ENCODE measurements around the gene SAP30L. TPM values are rescaled to one million over a fixed set of nuclear protein-coding genes. Genes with fewer than 3 reads are reported as not detected.

Gene SAP30L
- total and polyA plus RNA-seq, 10 donors: 17.4 to 43.5 (median 34.0) TPM

GRCh38 chr5:154474396-154475334, 28.9 kb downstream of the SAP30L start:
- H3K9me3 ChIP-seq: no peaks in the 10 kb centered on the region
- H3K4me1 ChIP-seq: peaks cover 35 to 77% (median 70%) of the 10 kb centered on the region in 6 donors
- H3K27me3 ChIP-seq (replicated peaks in 1 of 7): peaks cover 28 to 100% (median 100%) of the 10 kb centered on the region in 7 donors
- no peak overlapping the region for H3K27ac ChIP-seq
- DNase-seq: no peak
- 6 to 12% (median 8%) methylated on average over 17 of the region's 17 CpGs for WGBS, 5 donors
- intact Hi-C loops (cut with DNase I; ENCODE audit: low total_unique reads): no loop called here
- H3K4me3 ChIP-seq: peak overlapping the region in 1 of 8 donors; percentile 30
- TF ChIP-seq CTCF (IDR thresholded peaks at IDR 0.05 in 8 of 11, conservative IDR thresholded peaks at IDR 0.05 in 3 of 11): no peak
- TF ChIP-seq POLR2AphosphoS5 (IDR thresholded peaks at IDR 0.05): no peak
- TF ChIP-seq POLR2A (IDR thresholded peaks at IDR 0.05): no peak
- H3K36me3 ChIP-seq: no peaks in the 10 kb centered on the region

GRCh38 chr5:154475591-154476353, 30.0 kb downstream of the SAP30L start:
- intact Hi-C loops (cut with DNase I; ENCODE audit: low total_unique reads): no loop called here
- no peak for DNase-seq
- TF ChIP-seq CTCF (IDR thresholded peaks at IDR 0.05 in 8 of 11, conservative IDR thresholded peaks at IDR 0.05 in 3 of 11) (no peak), POLR2AphosphoS5 (IDR thresholded peaks at IDR 0.05) (peak in 1 of 3 donors; percentile 18)
- H3K4me1 ChIP-seq: peaks cover 35 to 85% (median 73%) of the 10 kb centered on the region in 6 donors
- peak overlapping the region in 2 of 8 donors; percentile 2 to 57 for H3K4me3 ChIP-seq
- peaks cover 32 to 100% (median 100%) of the 10 kb centered on the region in 7 donors for H3K27me3 ChIP-seq (replicated peaks in 1 of 7)
- H3K36me3 ChIP-seq: no peaks in the 10 kb centered on the region
- no peaks in the 10 kb centered on the region for H3K9me3 ChIP-seq
- WGBS, 5 donors: 6 to 12% (median 6%) methylated on average over 45 to 46 of the region's 46 CpGs
- no peak overlapping the region for H3K27ac ChIP-seq

GRCh38 chr5:154476354-154477205, 30.8 kb downstream of the SAP30L start:
- Histone ChIP-seq H3K4me1 (peaks cover 35 to 80% (median 72%) of the 10 kb centered on the region in 6 donors), H3K4me3 (peak overlapping the region in 1 of 8 donors; percentile 57), H3K27me3 (replicated peaks in 1 of 7) (peaks cover 32 to 100% (median 100%) of the 10 kb centered on the region in 7 donors), H3K9me3 (no peaks in the 10 kb centered on the region), H3K27ac (no peak overlapping the region), H3K36me3 (no peaks in the 10 kb centered on the region)
- no peak for DNase-seq
- 5 to 9% (median 6%) methylated on average over 25 to 38 of the region's 38 CpGs for WGBS, 5 donors
- intact Hi-C loops (cut with DNase I; ENCODE audit: low total_unique reads): no loop called here
- TF ChIP-seq POLR2A (IDR thresholded peaks at IDR 0.05) (no peak), POLR2AphosphoS5 (IDR thresholded peaks at IDR 0.05) (no peak), CTCF (IDR thresholded peaks at IDR 0.05 in 8 of 11, conservative IDR thresholded peaks at IDR 0.05 in 3 of 11) (no peak)
